Erythroblast (primary cell): ENCODE results near the gene CDR2L.

Experiments used
- GATA1 ChIP-seq: IDR thresholded peaks from 2 replicates; pipeline ENCODE4 v1.6.1; 2011; ENCODE audit warnings: low read depth, mild to moderate bottlenecking, control low read depth, low read length, moderate library complexity
- POLR2A ChIP-seq: IDR thresholded peaks from 2 replicates; pipeline ENCODE4 v1.6.1; 2011; ENCODE audit warnings: mild to moderate bottlenecking, low read length

- no peak for TF ChIP-seq POLR2A
- no peak for TF ChIP-seq GATA1
These were observed 26.7 kb upstream of the CDR2L start for GRCh38 chr17:74960570-74961342.
